IPS-11a (cell line): ENCODE data around the gene VSIG8.

ENCODE experiments used
- H3K4me3 ChIP-seq: one replicate; pipeline ENCODE4 v1.5.1; 2013; ENCODE audit warnings: low read depth, low read length, control low read depth

Gene VSIG8

GRCh38 chr1:159859767-159860322, 2.6 kb downstream of the VSIG8 start:
- H3K4me3 ChIP-seq: no peak overlapping the region

- no peak overlapping the region for H3K4me3 ChIP-seq
Measured at GRCh38 chr1:159857889-159858288, 4.6 kb downstream of the VSIG8 start.

DNA sequence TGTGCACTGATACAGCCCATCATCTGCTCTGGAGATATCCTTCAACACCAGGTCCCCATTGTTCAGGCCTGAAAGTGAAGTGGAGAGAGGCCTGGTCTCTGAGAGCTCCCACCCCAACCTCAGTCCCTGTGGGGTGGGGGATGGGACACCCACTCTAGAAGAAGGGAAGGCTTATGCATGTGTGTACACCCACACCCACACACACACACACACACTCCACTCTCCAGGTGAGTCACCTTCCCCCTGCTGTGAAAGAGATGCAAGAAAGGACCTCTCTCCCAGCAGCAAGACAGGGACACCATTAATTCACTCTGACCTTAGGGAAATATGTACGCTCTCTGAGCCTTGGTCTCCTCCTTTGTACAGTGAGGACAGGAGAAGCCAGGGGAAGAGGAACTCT, 5.9 kb downstream of the VSIG8 start:
- H3K4me3 ChIP-seq: no peak overlapping the region

GRCh38 chr1:159855709-159856108, 6.7 kb downstream of the VSIG8 start:
- H3K4me3 ChIP-seq: no peak overlapping the region

GRCh38 chr1:159854693-159855192, 7.7 kb downstream of the VSIG8 start:
- peak overlapping the region; percentile 47 for H3K4me3 ChIP-seq

DNA sequence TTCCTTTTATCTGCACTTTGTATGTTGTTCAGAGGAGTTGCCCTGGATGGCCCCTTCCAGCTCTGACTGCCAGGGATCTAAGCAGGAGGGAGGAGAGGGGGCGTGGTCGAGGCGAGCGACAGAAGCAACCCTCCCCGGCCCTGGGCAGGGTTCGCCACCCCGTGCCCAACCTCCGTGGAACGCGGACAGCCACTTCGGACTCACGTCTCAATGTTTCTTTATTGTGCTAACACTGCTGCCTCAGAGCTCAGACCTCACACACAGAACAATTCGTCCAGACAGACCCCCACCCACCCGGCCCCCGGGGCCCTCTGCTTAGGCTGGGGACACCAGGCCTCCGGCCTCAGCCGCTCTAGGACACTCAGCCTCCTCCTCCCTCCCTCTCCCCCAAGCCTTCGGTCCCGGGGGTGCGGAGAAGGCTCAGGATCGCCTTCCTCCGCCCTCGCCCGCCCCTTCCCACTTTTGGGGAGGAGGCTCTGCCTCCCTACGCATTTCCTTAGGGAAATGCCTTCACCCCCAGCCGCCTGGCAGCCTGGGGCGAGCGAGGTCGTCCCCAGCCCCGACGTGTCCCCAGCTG, 8.3 kb downstream of the VSIG8 start:
- peak overlapping the region; percentile 47 for H3K4me3 ChIP-seq

DNA sequence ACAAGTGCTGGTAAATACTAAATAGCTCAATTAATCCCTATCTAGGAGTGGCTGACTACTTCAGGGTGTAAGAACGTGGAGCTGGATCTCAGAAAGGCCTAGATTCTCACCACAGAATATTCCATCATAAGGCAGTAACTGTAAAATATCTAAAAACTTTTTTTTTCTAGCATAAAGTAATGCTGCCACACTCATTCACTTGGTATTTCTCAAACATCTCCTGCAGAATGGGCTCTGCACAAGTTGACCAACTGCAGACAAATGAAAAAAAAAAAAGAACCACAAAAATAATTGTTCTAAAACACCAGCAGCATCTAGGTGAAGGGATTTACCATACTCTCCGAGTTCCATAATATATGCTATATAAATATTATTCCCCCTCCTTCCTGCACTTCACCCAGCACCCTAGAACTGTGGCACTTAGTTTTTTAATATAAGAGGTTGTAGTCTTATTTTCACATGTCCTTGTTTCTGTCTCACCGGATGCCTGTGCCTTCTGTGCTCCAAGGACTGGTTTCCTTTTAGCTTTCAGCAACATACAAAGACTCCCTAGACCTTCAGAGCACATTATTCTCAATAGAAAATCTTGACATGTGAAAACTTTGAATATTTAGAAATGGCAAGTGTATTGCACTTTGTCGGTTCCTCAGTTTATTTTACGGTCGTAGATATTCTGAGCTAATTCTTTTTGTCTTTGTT, 8.9 kb downstream of the VSIG8 start:
- no peak overlapping the region for H3K4me3 ChIP-seq

DNA sequence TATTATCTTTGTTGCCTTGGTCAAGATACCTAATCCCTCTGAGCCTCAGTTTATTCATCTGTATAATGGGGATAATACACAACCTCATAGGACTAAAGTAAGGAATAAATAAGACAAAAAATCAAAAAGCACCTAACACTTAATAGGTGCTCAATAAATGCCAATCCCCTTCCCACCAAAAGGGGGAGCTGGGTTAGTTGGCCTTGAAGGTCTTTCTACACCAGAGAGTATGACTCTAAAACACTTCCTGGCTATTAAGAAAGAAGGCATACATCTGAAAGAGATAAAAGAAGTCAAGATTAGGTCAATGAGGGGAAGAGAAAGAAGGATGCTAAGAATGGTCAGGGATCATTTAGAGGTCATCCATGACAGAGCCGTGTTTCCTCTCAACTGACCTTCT, 11.1 kb downstream of the VSIG8 start:
- no peak overlapping the region for H3K4me3 ChIP-seq

DNA sequence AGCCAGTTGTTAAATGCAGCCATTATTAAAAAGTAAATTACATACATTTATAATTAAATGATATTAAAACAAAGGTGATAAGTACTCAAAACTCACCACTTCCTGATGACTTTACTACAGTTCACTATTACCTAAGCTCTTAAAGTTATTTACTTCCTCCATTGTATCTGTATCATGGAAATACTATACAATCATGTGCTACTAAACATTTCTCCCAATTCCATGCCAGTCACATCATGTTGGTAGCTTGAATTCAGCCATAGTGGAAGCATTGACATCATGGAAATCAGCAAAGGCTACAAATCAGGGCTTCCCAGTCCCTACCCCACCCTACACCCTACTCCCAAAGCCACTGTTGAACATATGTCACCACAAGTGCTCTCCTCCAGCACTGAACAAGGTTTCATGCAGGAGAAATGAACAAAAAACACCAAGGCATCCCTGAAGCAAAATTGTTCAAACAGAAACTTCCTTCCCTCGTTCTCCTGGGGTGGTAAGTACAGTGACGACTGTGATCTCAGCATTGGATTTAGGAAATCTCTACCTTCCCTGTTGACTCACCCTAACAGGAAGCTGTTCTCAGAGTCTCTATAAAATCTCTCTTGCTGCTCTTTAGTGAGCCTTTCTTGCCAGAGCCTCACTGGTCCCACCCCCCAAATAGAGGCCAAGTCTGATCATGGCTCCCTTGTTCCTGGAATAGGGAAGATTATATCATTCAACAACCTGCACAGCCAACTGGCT, 12.7 kb downstream of the VSIG8 start:
- no peak overlapping the region for H3K4me3 ChIP-seq

GRCh38 chr1:159848326-159848725, 14.1 kb downstream of the VSIG8 start:
- no peak overlapping the region for H3K4me3 ChIP-seq

- no peak overlapping the region for H3K4me3 ChIP-seq
Measured at GRCh38 chr1:159847231-159847630, 15.2 kb downstream of the VSIG8 start.

DNA sequence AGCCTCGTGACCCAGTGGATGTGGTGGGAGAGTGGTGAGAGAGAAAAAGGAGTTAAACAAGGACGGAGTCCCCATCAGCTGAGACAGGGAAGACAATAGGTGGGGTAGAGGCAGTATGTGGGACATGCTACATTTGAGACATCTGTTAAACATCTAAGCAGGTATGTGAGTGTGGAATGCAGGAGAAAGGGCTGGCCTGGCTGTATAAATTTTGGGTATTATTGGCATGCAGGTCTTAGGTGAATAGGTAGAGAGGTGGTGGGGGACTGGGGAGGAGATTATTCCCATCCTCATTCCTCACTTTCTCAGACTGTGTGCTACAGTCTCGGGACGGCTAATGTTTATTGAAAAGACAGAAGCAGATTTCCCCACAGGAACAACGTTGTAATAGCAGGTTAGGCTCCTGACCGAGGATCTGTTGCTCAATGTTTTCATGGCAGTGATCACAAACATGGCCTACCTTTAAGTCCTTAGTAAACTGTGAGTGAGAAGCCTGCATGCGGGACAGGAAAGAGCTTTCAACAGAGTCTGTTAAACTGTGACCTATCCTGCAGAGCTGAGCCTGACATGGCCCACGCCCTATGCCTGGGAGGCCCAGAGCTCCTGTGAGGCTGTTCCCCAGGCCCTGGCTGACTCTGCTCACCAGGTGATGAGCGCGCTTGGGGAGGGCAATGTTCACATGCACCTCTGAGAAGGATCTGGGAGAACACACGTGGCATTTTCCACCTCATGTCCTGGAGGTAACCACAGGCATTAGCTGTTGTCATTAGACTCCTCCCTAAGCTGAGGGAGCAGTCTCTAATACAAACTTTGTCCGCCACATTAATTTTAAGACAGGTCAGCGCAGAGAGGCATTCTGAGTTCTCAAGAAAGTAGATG, 16.5 kb downstream of the VSIG8 start:
- H3K4me3 ChIP-seq: no peak overlapping the region

GRCh38 chr1:159843459-159843858, 19.0 kb downstream of the VSIG8 start:
- no peak overlapping the region for H3K4me3 ChIP-seq

GRCh38 chr1:159841749-159842148, 20.7 kb downstream of the VSIG8 start:
- no peak overlapping the region for H3K4me3 ChIP-seq

DNA sequence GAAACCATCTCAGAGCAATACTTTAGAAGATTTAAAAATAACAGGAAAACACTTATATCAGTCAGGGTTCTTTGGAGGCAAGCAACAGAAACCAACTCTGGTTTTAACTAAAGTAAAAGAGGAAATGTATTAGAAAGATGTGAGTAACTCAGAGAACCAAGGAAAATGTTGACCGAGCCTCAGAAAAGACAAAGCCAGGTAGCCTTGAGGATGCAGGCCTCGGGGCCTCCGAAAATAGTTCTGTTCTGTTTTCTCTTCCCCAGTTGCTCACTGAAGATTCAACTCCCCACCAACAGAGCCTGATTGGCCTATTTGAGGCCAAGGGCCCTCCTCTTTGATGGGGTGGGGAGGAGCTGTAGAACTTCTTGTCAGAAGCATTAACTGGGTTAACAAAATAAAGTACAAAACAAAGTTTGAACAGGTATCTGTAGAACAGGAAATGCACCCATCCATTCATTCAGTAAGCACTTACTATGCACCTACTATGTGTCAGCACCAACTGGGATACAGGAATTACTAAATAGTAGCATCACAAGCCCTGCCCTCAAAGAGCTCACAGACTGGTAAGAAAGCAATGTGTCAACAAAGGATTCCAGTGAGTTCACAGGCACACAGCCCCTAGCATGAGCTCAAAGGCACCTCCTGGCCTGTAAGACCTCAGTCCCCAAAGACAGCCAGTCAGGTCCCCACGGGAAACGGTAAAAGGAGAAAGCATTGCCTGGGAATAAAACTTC, 23.2 kb downstream of the VSIG8 start:
- no peak overlapping the region for H3K4me3 ChIP-seq

DNA sequence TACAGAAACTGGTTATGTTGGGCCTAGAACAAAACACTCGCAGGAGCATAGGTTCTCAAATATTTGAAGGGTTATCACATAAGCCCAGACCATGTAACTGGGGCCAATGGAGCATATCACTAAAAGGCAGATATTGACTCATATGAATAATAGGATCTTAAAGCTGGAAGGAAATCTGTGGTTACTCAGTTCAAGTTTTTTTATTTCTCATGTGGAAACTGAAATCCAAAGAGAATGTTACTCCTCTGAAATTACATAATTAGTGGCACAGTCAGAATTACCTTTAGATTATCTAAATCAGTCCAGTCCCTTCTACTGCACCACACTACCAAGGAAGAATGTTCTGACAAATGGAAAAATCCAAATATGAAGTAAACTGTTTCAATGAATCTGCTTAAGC, 23.7 kb downstream of the VSIG8 start:
- no peak overlapping the region for H3K4me3 ChIP-seq

DNA sequence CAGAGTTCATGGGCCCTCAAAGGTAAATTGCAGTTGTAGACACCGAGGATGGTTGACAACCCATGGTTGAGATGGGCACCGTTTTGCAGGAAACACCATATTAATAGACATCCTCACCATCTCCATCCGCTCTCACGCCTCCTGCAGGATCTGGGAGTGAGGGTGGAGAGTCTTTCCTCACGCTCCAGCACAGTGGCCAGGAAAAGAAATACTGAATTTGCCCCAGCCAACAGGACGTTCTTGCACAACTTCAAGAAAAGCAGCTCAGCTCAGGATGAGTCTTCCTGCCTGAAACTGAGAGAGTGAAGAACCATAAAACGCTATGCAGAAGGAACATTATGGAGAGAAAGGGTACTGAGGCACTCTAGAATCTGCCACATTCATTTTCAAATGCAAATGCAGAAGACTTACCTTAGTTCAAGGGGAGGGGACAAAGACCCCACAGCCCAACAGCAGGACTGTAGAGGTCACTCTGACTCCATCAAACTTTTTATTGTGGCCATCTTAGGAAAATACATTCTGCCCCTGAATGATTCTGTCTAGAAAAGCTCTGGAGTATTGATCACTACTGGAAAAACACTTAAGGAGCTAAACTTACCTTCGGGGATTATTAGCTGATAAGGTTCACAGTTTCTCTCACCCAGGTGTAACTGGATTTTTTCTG, 26.5 kb downstream of the VSIG8 start:
- H3K4me3 ChIP-seq: no peak overlapping the region

DNA sequence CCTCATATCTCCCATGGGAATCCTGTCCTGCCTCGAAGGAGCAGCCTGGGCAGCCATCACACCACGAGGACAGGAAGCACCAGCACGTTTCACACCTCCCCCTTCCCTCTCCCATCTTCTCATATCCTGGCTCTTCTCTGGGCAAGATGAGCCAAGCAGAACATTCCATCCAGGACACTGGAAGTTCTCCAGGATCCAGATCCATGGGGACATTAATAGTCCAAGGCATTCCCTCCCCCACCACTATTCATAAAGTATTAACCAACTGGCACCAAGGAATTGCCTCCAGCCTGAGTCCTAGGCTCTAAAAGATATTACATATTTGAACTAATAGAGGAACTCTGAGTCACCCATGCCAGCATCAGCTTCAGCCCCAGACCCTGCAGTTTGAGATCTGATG, 27.1 kb downstream of the VSIG8 start:
- H3K4me3 ChIP-seq: no peak overlapping the region

GRCh38 chr1:159832309-159832708, 30.1 kb downstream of the VSIG8 start:
- H3K4me3 ChIP-seq: no peak overlapping the region
